Neural progenitor cell (in vitro differentiated cells): ENCODE data around the gene PCDH9.

ENCODE experiments used
- CTCF ChIP-seq: fragments of 200-600 bp; sonication (generic); IDR thresholded peaks from 2 replicates; pipeline ENCODE4 v1.5.1; 2017; ENCODE audit warnings: antibody characterized with exemption, mild to moderate bottlenecking
- EZH2 ChIP-seq: fragments of 200-600 bp; sonication (generic); IDR thresholded peaks from 2 replicates; pipeline ENCODE4 v1.6.1; 2017; ENCODE audit warnings: antibody characterized with exemption, mild to moderate bottlenecking, moderate library complexity

- TF ChIP-seq CTCF (no peak), EZH2 (no peak)
These were observed 865.0 kb downstream of the PCDH9 start for GRCh38 chr13:66365101-66365500.
